SK-N-SH (cell line): ENCODE measurements around the gene CATSPERD. TPM values are rescaled to one million over a fixed set of nuclear protein-coding genes. Genes with fewer than 3 reads are reported as not detected.

ENCODE experiments used
- CTCF ChIA-PET: fragments of 300-600, 350-600 bp; formaldehyde crosslinking; extraction: SDS; loops from one replicate; lab custom pipeline; 2021; lab: Yijun Ruan, JAX
- POLR2A ChIA-PET: fragments of 350-600 bp; sonication (Branson Sonifier 250); formaldehyde crosslinking; extraction: SDS; loops from one replicate; lab custom pipeline; 2020; ENCODE audit warnings: antibody characterized with exemption, inconsistent platforms; lab: Yijun Ruan, JAX
- DNase-seq: peaks from one replicate; pipeline ENCODE4 v3.0.0; 2012
- H2AFZ ChIP-seq: fragments of 200-600 bp; sonication (generic); 2 replicates; pipeline ENCODE4 v1.8.1; 2016; ENCODE audit warnings: antibody characterized with exemption, mild to moderate bottlenecking, low read depth
- H3F3A ChIP-seq: fragments of 200-600 bp; sonication (generic); replicated peaks from 2 replicates; pipeline ENCODE3; 2016; ENCODE audit warnings: antibody characterized with exemption, mild to moderate bottlenecking; ENCODE audit not compliant: insufficient read depth
- H3K27ac ChIP-seq, 2 experiments: fragments of 200-500 bp in 1 of 2; fragments of 200-600 bp in 1 of 2; sonication (Bioruptor generic) in 1 of 2; sonication (generic), shearing (Covaris generic) in 1 of 2; 2 replicates each; pipeline versions ENCODE4 v1.5.1 to v1.6.1; 2014 to 2016; ENCODE audit warnings: low read depth in 2 of 2, inconsistent platforms in 1 of 2, low read length in 1 of 2, mild to moderate bottlenecking in 1 of 2, mixed read lengths in 1 of 2
- H3K27me3 ChIP-seq: fragments of 200-600 bp; sonication (generic), shearing (Covaris generic); 2 replicates; pipeline ENCODE4 v1.6.1; 2016; ENCODE audit warnings: mixed run types; ENCODE audit not compliant: insufficient read depth
- H3K36me3 ChIP-seq, 2 experiments: fragments of 200-500 bp in 1 of 2; fragments of 200-600 bp in 1 of 2; sonication (Bioruptor generic) in 1 of 2; sonication (generic) in 1 of 2; replicated peaks in 1 of 2; 2 replicates each; pipeline versions ENCODE3 to v1.5.1; 2014 to 2016; ENCODE audit warnings: low read length in 1 of 2, mild to moderate bottlenecking in 1 of 2; ENCODE audit not compliant: insufficient read depth in 2 of 2, control insufficient read depth in 1 of 2
- H3K4me1 ChIP-seq, 2 experiments: fragments of 200-500 bp in 1 of 2; fragments of 200-600 bp in 1 of 2; sonication (Bioruptor generic) in 1 of 2; sonication (generic), shearing (Covaris generic) in 1 of 2; 2 replicates each; pipeline versions ENCODE4 v1.5.1 to v1.6.1; 2014 to 2016; ENCODE audit warnings: low read depth in 1 of 2, low read length in 1 of 2, mixed run types in 1 of 2; ENCODE audit not compliant: insufficient read depth in 2 of 2, control insufficient read depth in 1 of 2
- H3K4me2 ChIP-seq: fragments of 200-600 bp; sonication (generic), shearing (Covaris generic); 2 replicates; pipeline ENCODE4 v1.6.1; 2017; ENCODE audit warnings: mixed run types
- H3K4me3 ChIP-seq, 2 experiments: fragments of 200-500 bp in 1 of 2; fragments of 200-600 bp in 1 of 2; sonication (Bioruptor generic) in 1 of 2; sonication (generic), shearing (Covaris generic) in 1 of 2; 2 replicates each; pipeline versions ENCODE4 v1.5.1 to v1.8.1; 2014 to 2016; ENCODE audit warnings: low read depth in 2 of 2, inconsistent platforms in 1 of 2, low read length in 1 of 2, mild to moderate bottlenecking in 1 of 2, mixed read lengths in 1 of 2, moderate library complexity in 1 of 2
- H3K79me2 ChIP-seq: fragments of 200-600 bp; sonication (generic); 2 replicates; pipeline ENCODE4 v1.8.1; 2017; ENCODE audit warnings: mild to moderate bottlenecking; ENCODE audit not compliant: insufficient read depth
- H3K9ac ChIP-seq: fragments of 200-600 bp; sonication (generic); 2 replicates; pipeline ENCODE4 v1.6.1; 2017; ENCODE audit warnings: mixed run types
- H3K9me2 ChIP-seq: fragments of 200-600 bp; sonication (generic); 2 replicates; pipeline ENCODE4 v1.6.1; 2017; ENCODE audit warnings: mixed run types
- H3K9me3 ChIP-seq: fragments of 200-600 bp; sonication (generic); 2 replicates; pipeline ENCODE4 v1.6.1; 2017; ENCODE audit warnings: mixed run types, mild to moderate bottlenecking, moderate library complexity
- H4K20me1 ChIP-seq: fragments of 200-600 bp; sonication (generic); 2 replicates; pipeline ENCODE4 v1.6.1; 2017; ENCODE audit warnings: mild to moderate bottlenecking, mixed run types; ENCODE audit not compliant: insufficient read depth
- CHD2 ChIP-seq: fragments of 150-350 bp; IDR thresholded peaks from 2 replicates; pipeline ENCODE4 v1.6.1; 2018; ENCODE audit warnings: low read length; ENCODE audit not compliant: partially characterized antibody
- CTCF ChIP-seq: fragments of 200-600 bp; sonication (generic); IDR thresholded peaks from 2 replicates; pipeline ENCODE4 v1.6.1; 2017; ENCODE audit warnings: antibody characterized with exemption, mild to moderate bottlenecking, moderate library complexity
- EP300 ChIP-seq, 2 experiments: IDR thresholded peaks; 2 replicates each; pipeline versions ENCODE4 v1.4.0 to v1.6.1; 2012; ENCODE audit warnings: borderline replicate concordance in 1 of 2, low read depth in 1 of 2, low read length in 1 of 2
- EZH2phosphoT487 ChIP-seq: fragments of 200-600 bp; sonication (generic); IDR thresholded peaks from 2 replicates; pipeline ENCODE4 v1.6.1; 2017; ENCODE audit warnings: low read depth, mixed run types, mild to moderate bottlenecking, antibody characterized with exemption, moderate library complexity, borderline replicate concordance
- FOSL2 ChIP-seq: IDR thresholded peaks from 2 replicates; pipeline ENCODE4 v1.4.0; 2012; ENCODE audit warnings: low read depth, mild to moderate bottlenecking, moderate library complexity, borderline replicate concordance
- FOXJ3 ChIP-seq: sonication (generic); formaldehyde crosslinking; IDR thresholded peaks from 2 replicates; pipeline ENCODE4 v1.5.1; 2020; ENCODE audit warnings: mild to moderate bottlenecking, missing genetic modification reagents
- FOXM1 ChIP-seq: IDR thresholded peaks from 2 replicates; pipeline ENCODE4 v1.4.0; 2012; ENCODE audit warnings: low read depth, mild to moderate bottlenecking
- GABPA ChIP-seq: IDR thresholded peaks from 2 replicates; pipeline ENCODE4 v1.4.0; 2012; ENCODE audit warnings: low read depth, mild to moderate bottlenecking
- IRF3 ChIP-seq: fragments of 150-350 bp; IDR thresholded peaks from 2 replicates; pipeline ENCODE4 v1.6.1; 2016; ENCODE audit warnings: mild to moderate bottlenecking, low read depth, low read length
- JUND ChIP-seq: IDR thresholded peaks from 2 replicates; pipeline ENCODE4 v1.4.0; 2012
- MAX ChIP-seq: IDR thresholded peaks from 2 replicates; pipeline ENCODE4 v1.4.0; 2012; ENCODE audit warnings: low read depth
- MEF2A ChIP-seq: IDR thresholded peaks from 2 replicates; pipeline ENCODE4 v1.4.0; 2012; ENCODE audit warnings: low read depth, borderline replicate concordance
- MXI1 ChIP-seq: IDR thresholded peaks from 2 replicates; pipeline ENCODE4 v1.6.1; 2012; ENCODE audit warnings: mild to moderate bottlenecking, low read depth, low read length, improper control_type of control experiment
- NRF1 ChIP-seq: IDR thresholded peaks from 2 replicates; pipeline ENCODE4 v1.6.1; 2012; ENCODE audit warnings: low read depth, mild to moderate bottlenecking, low read length
- REST ChIP-seq: IDR thresholded peaks from 2 replicates; pipeline ENCODE4 v1.6.1; 2012; ENCODE audit warnings: mild to moderate bottlenecking, low read depth, low read length, moderate library complexity
- RFX5 ChIP-seq: IDR thresholded peaks from 2 replicates; pipeline ENCODE4 v1.6.1; 2012; ENCODE audit warnings: mild to moderate bottlenecking, improper control_type of control experiment, low read length
- RXRA ChIP-seq: IDR thresholded peaks from 2 replicates; pipeline ENCODE4 v1.4.0; 2012; ENCODE audit warnings: low read depth, mild to moderate bottlenecking, borderline replicate concordance
- SIN3A ChIP-seq: IDR thresholded peaks from 2 replicates; pipeline ENCODE4 v1.6.1; 2012; ENCODE audit warnings: low read depth, mild to moderate bottlenecking, low read length, moderate library complexity, borderline replicate concordance
- SMC3 ChIP-seq: IDR thresholded peaks from 2 replicates; pipeline ENCODE4 v1.6.1; 2012; ENCODE audit warnings: low read depth, low read length, improper control_type of control experiment
- TAF1 ChIP-seq: IDR thresholded peaks from 2 replicates; pipeline ENCODE4 v1.6.1; 2012; ENCODE audit warnings: low read depth, mild to moderate bottlenecking, low read length, moderate library complexity, borderline replicate concordance
- TCF12 ChIP-seq: IDR thresholded peaks from 2 replicates; pipeline ENCODE4 v1.4.0; 2012
- ZBTB33 ChIP-seq: IDR thresholded peaks from 2 replicates; pipeline ENCODE4 v1.4.0; 2012; ENCODE audit warnings: low read depth, borderline replicate concordance
- WGBS: methylation state at CpG from one replicate; pipeline ENCODE4 v1.1.6; 2017; ENCODE audit warnings: low lambda C conversion rate; 5-methylcytosine and 5-hydroxymethylcytosine counted together
- polyA plus RNA-seq, 3 experiments: library from polyadenylated mRNA; depleted of rRNA; stranded (reverse); fragments of >200 nt; gene quantifications; 2 replicates each; pipeline ENCODE4 v1.2.3, GENCODE V29; 2012

Gene CATSPERD
- not detected in 2 replicates for polyA plus RNA-seq (2012; rRNA removed)
- 0.04 TPM in 1 of 2 replicates, not detected in the other for polyA plus RNA-seq (2012; cell fraction: cytosol; rRNA removed)
- polyA plus RNA-seq (2012; cell fraction: nucleus; rRNA removed) = 0.04 TPM in 1 of 2 replicates, not detected in the other

- H3F3A ChIP-seq = peaks cover 16% of the 10 kb centered on the region
- ChIA-PET CTCF (interaction anchor here (0.7 to 4.1 kb wide), 13 partner anchors 11 to 100 kb away, joined by 3 to 31 read pairs (median 4); partner anchors contain the start of gene RPL36), POLR2A (interaction anchor here (0.6 to 1.7 kb wide), 10 partner anchors 9 to 97 kb away, joined by 3 to 10 read pairs (median 4); partner anchors contain the start of genes DUS3L, RPL36 and SAFB)
- peak within 1 kb of the TSS; percentile 96 for H3K9ac ChIP-seq
- peaks cover 18% of the 10 kb centered on the region for H4K20me1 ChIP-seq
- H3K27me3 ChIP-seq = no peaks in the 10 kb centered on the region; the same call in 1 of the 2 replicates
- no peaks in the 10 kb centered on the region for H3K9me2 ChIP-seq
- peak within 1 kb of the TSS; percentile 90 to 97 for H3K27ac ChIP-seq
- 0% methylated on average over 4 of the region's 90 CpGs for WGBS
- peaks cover 46% of the 10 kb centered on the region for H3K79me2 ChIP-seq
- peak within 1 kb of the TSS; percentile 84 to 95 for H3K4me3 ChIP-seq
- no peaks in the 10 kb centered on the region for H3K9me3 ChIP-seq
- peaks cover 0 to 5% of the 10 kb centered on the region in 2 experiments for H3K36me3 ChIP-seq
- H3K4me2 ChIP-seq = peak within 1 kb of the TSS; percentile 100
- peaks cover 10 to 13% of the 10 kb centered on the region in 2 experiments; a peak in 3 of 4 replicates for H3K4me1 ChIP-seq
- H2AFZ ChIP-seq = peak within 1 kb of the TSS; percentile 84
- peak; percentile 99 for DNase-seq
- TF ChIP-seq TAF1 (peak; percentile 92), RXRA (no peak), NRF1 (peak; percentile 99), IRF3 (no peak), TCF12 (peak; percentile 38; the same call in 1 of the 2 replicates), EZH2phosphoT487 (no peak), FOXJ3 (CRISPR knock-in tag) (no peak), JUND (no peak), REST (peak; percentile 25; the same call in 1 of the 2 replicates), EP300 (IDR thresholded peaks at IDR 0.05; ENCODE audit: borderline replicate concordance in 1 of 2, low read depth in 1 of 2, low read length in 1 of 2) (no peak), MAX (peak; percentile 99), RFX5 (no peak; the same call in 1 of the 2 replicates), ZBTB33 (peak; percentile 47; the same call in 1 of the 2 replicates), GABPA (peak; percentile 88), CHD2 (peak; percentile 72), SIN3A (peak; percentile 96), FOXM1 (no peak), MXI1 (peak; percentile 99), CTCF (peak; percentile 84), SMC3 (peak; percentile 38), MEF2A (no peak), FOSL2 (no peak)
Observed at GRCh38 chr19:5719961-5720790, at the start of gene CATSPERD, which contains the start of gene LONP1. Gene CATSPERD, plus strand, starts transcription at chr19:5720637. Its CDS starts 101 bp downstream, at chr19:5720738. Gene LONP1, minus strand, starts transcription at chr19:5720146. Its CDS starts 14 bp downstream, at chr19:5720132.
